ENCODE data around the gene NKG7. TPM values are rescaled to one million over a fixed set of nuclear protein-coding genes. Genes with fewer than 3 reads are reported as not detected.

NKG7 gene
- total and polyA plus RNA-seq, 2 experiments from 2014 or later: 0.57 TPM; not detected in 1

- H3K9me3 ChIP-seq (ENCODE audit: low read depth): no peaks in the 10 kb centered on the region
- DNase-seq (ENCODE audit: low read depth in 1 of 2, low spot score in 1 of 2): peak; percentile 82 to 85
- H3K4me3 ChIP-seq: no peak overlapping the region
- H3K36me3 ChIP-seq: peaks cover 2% of the 10 kb centered on the region
- H3K27me3 ChIP-seq: no peaks in the 10 kb centered on the region
- peak overlapping the region; percentile 92 for H3K27ac ChIP-seq
- peaks cover 7% of the 10 kb centered on the region for H3K4me1 ChIP-seq (ENCODE audit: low read depth)
- TF ChIP-seq CTCF (IDR thresholded peaks at IDR 0.05; ENCODE audit: low read depth, low read length): no peak
Observed at GRCh38 chr19:51354742-51355148, 17.7 kb downstream of the NKG7 start.

- H3K27ac ChIP-seq: peak overlapping the region; percentile 92
- H3K36me3 ChIP-seq: peaks cover 2% of the 10 kb centered on the region
- no peak overlapping the region for H3K4me3 ChIP-seq
- H3K4me1 ChIP-seq (ENCODE audit: low read depth): peaks cover 7% of the 10 kb centered on the region
- DNase-seq (ENCODE audit: low read depth in 1 of 2, low spot score in 1 of 2): no peak
- TF ChIP-seq CTCF (IDR thresholded peaks at IDR 0.05; ENCODE audit: low read depth, low read length): no peak
- H3K9me3 ChIP-seq (ENCODE audit: low read depth): no peaks in the 10 kb centered on the region
- no peaks in the 10 kb centered on the region for H3K27me3 ChIP-seq
Observed at GRCh38 chr19:51354103-51354741, 18.2 kb downstream of the NKG7 start.

- no peak for TF ChIP-seq CTCF (IDR thresholded peaks at IDR 0.05; ENCODE audit: low read depth, low read length)
- no peaks in the 10 kb centered on the region for H3K9me3 ChIP-seq (ENCODE audit: low read depth)
- no peak for DNase-seq (ENCODE audit: low read depth in 1 of 2, low spot score in 1 of 2)
- peaks cover 7% of the 10 kb centered on the region for H3K4me1 ChIP-seq (ENCODE audit: low read depth)
- H3K4me3 ChIP-seq: no peak overlapping the region
- H3K36me3 ChIP-seq: peaks cover 2% of the 10 kb centered on the region
- H3K27me3 ChIP-seq: no peaks in the 10 kb centered on the region
- H3K27ac ChIP-seq: no peak overlapping the region
Observed at GRCh38 chr19:51352783-51353360, 19.6 kb downstream of the NKG7 start.

- H3K27ac ChIP-seq: no peak overlapping the region
- H3K9me3 ChIP-seq (ENCODE audit: low read depth): no peaks in the 10 kb centered on the region
- no peaks in the 10 kb centered on the region for H3K27me3 ChIP-seq
- H3K4me1 ChIP-seq (ENCODE audit: low read depth): peaks cover 7% of the 10 kb centered on the region
- no peak overlapping the region for H3K4me3 ChIP-seq
- TF ChIP-seq CTCF (IDR thresholded peaks at IDR 0.05; ENCODE audit: low read depth, low read length): no peak
- peaks cover 2% of the 10 kb centered on the region for H3K36me3 ChIP-seq
- no peak for DNase-seq (ENCODE audit: low read depth in 1 of 2, low spot score in 1 of 2)
Observed at GRCh38 chr19:51351266-51351990, 21.0 kb downstream of the NKG7 start.

- H3K36me3 ChIP-seq: peaks cover 5% of the 10 kb centered on the region
- no peaks in the 10 kb centered on the region for H3K27me3 ChIP-seq
- peaks cover 3% of the 10 kb centered on the region for H3K4me1 ChIP-seq (ENCODE audit: low read depth)
- DNase-seq (ENCODE audit: low read depth in 1 of 2, low spot score in 1 of 2): no peak
- no peak overlapping the region for H3K4me3 ChIP-seq
- no peak for TF ChIP-seq CTCF (IDR thresholded peaks at IDR 0.05; ENCODE audit: low read depth, low read length)
- H3K27ac ChIP-seq: no peak overlapping the region
- no peaks in the 10 kb centered on the region for H3K9me3 ChIP-seq (ENCODE audit: low read depth)
Observed at GRCh38 chr19:51347209-51347928, 25.1 kb downstream of the NKG7 start.
